Stomach (tissue), 9 donors: ENCODE results near the gene TMED5. TPM values are rescaled to one million over a fixed set of nuclear protein-coding genes. Genes with fewer than 3 reads are reported as not detected.

Experiments used
- DNase-seq, 2 donors: peaks; one replicate each; pipeline versions ENCODE4 v3.0.0 to v3.0.0-alpha.2; 2013 to 2019
- H3K27ac ChIP-seq, 5 donors: fragments of 200-600 bp in 4 of 5; sonication (generic) in 4 of 5; one replicate each; pipeline ENCODE4 v1.5.1; 2013 to 2019; ENCODE audit warnings: mild to moderate bottlenecking in 1 of 5, moderate library complexity in 1 of 5
- H3K27me3 ChIP-seq, 3 donors: fragments of 200-600 bp; sonication (generic); one replicate each; pipeline ENCODE4 v1.5.1; 2017 to 2019; ENCODE audit warnings: mixed run types in 1 of 3
- H3K36me3 ChIP-seq, 4 donors: fragments of 200-600 bp; sonication (generic); 1 replicate in 3 of 4; 2 replicates in 1 of 4; pipeline ENCODE4 v1.5.1; 2016 to 2019
- H3K4me1 ChIP-seq, 4 donors: fragments of 200-600 bp; sonication (generic); one replicate each; pipeline ENCODE4 v1.5.1; 2016 to 2019
- H3K4me3 ChIP-seq, 4 donors: fragments of 200-600 bp; sonication (generic) in 3 of 4; one replicate each; pipeline ENCODE4 v1.5.1; 2016 to 2019; ENCODE audit warnings: mild to moderate bottlenecking in 1 of 4
- H3K9me3 ChIP-seq, 4 donors: fragments of 200-600 bp; sonication (generic); one replicate each; pipeline ENCODE4 v1.5.1; 2016 to 2019
- EP300 ChIP-seq: sonication (generic); formaldehyde crosslinking; IDR thresholded peaks from one replicate; pipeline ENCODE4 v1.6.1; 2017; ENCODE audit warnings: antibody characterized with exemption
- POLR2A ChIP-seq, 4 donors: fragments of 450-650 bp; IDR thresholded peaks; one replicate each; pipeline ENCODE4 v1.6.1; 2016; ENCODE audit warnings: antibody characterized with exemption in 4 of 4, control low read depth in 2 of 4, mild to moderate bottlenecking in 1 of 4, moderate library complexity in 1 of 4
- POLR2AphosphoS5 ChIP-seq, 3 donors: sonication (generic); formaldehyde crosslinking; IDR thresholded peaks; one replicate each; pipeline ENCODE4 v1.6.1; 2016; ENCODE audit warnings: antibody characterized with exemption in 3 of 3
- WGBS, 5 donors: extraction: QIAGEN DNeasy Blood & Tissue Kit in 3 of 5; methylation state at CpG; one replicate each; pipeline versions ENCODE4 v1.1.5 to v1.1.7; 2013 to 2018; 5-methylcytosine and 5-hydroxymethylcytosine counted together
- intact Hi-C: fragments of 100-400 bp; cut with DNase I; formaldehyde crosslinking; loops from one replicate; pipeline ENCODE4 v1.15.1; 2023; ENCODE audit warnings: low total_unique reads
- polyA plus RNA-seq, 3 donors: library from polyadenylated mRNA; stranded (reverse); fragments of 200-250 nt; gene quantifications; one replicate each; pipeline ENCODE4 v1.2.3, GENCODE V29; 2013
- small RNA-seq, 4 donors: library from RNA; depleted of rRNA; stranded (forward); fragments of <200 nt; gene quantifications; one replicate each; pipeline ENCODE3, GENCODE V24; 2016
- total RNA-seq, 5 donors: library from RNA; depleted of rRNA; stranded (reverse); fragments of >200 nt; gene quantifications; one replicate each; pipeline versions ENCODE4 v1.1.0 to v1.2.3, GENCODE V29; 2014 to 2016
- TF ChIP-seq, protein P1 (sequence below), 7 experiments: fragments of 450-650 bp in 4 of 7; fragments of 200-600 bp in 3 of 7; sonication (generic) in 3 of 7; IDR thresholded peaks; one replicate each; pipeline ENCODE4 v1.5.1; 2016 to 2019; ENCODE audit warnings: antibody characterized with exemption in 7 of 7, control low read depth in 2 of 7, mild to moderate bottlenecking in 1 of 7
- donor health status: healthy with polysubstance abuse.
- donor health status: Bipolar disorder and iron deficiency.
- donor health status: healthy.

TMED5 gene
- total and polyA plus RNA-seq, 8 donors = 8.2 to 85.6 (median 16.1) TPM

DNA sequence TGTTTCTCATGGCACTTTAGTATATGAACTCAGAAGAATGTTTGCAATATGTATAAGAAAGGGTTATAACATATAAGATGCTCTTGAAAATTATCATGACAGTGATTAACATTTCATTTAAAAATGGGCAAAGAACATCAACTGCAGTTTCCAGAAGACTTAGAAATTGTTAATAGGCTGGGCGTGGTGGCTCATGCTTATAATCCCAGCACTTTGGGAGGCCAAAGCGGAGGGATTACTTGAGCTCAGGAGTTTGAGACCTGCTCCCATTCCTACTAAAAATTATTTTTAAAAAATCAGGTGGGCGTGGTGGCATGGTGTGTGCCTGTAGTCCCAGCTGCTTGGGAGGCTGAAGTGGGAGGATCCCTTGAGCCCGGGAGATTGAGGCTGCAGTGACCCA lies 78.1 kb downstream of the TMED5 start:
- TF ChIP-seq, protein P1, sequence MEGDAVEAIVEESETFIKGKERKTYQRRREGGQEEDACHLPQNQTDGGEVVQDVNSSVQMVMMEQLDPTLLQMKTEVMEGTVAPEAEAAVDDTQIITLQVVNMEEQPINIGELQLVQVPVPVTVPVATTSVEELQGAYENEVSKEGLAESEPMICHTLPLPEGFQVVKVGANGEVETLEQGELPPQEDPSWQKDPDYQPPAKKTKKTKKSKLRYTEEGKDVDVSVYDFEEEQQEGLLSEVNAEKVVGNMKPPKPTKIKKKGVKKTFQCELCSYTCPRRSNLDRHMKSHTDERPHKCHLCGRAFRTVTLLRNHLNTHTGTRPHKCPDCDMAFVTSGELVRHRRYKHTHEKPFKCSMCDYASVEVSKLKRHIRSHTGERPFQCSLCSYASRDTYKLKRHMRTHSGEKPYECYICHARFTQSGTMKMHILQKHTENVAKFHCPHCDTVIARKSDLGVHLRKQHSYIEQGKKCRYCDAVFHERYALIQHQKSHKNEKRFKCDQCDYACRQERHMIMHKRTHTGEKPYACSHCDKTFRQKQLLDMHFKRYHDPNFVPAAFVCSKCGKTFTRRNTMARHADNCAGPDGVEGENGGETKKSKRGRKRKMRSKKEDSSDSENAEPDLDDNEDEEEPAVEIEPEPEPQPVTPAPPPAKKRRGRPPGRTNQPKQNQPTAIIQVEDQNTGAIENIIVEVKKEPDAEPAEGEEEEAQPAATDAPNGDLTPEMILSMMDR (IDR thresholded peaks at IDR 0.05) = no peak
- TF ChIP-seq EP300 (no peak), POLR2AphosphoS5 (IDR thresholded peaks at IDR 0.05) (no peak), POLR2A (IDR thresholded peaks at IDR 0.05) (no peak)
- Histone ChIP-seq H3K27me3 (no peaks in the 10 kb centered on the region), H3K4me1 (peaks cover 0 to 16% (median 5%) of the 10 kb centered on the region in 4 donors), H3K9me3 (no peaks in the 10 kb centered on the region), H3K4me3 (no peak overlapping the region), H3K27ac (no peak overlapping the region), H3K36me3 (peaks cover 0 to 15% (median 11%) of the 10 kb centered on the region in 4 donors)
- intact Hi-C loops = no loop called here
- DNase-seq = no peak
- WGBS, 5 donors = 93 to 99% (median 94%) methylated on average over 4 of the region's 4 CpGs

Small RNAs within 50 kb of the gene (small RNA-seq; reads per million reads assigned to genes)
- 0 reads per million in 4 donors for gene AC126124.1

Other genes with a start within 250 kb of the TMED5 start
- 10 to 100 TPM in 3 of 5 donors, 1 to 10 TPM in 2; 2.0 to 15.5 (median 12.1) TPM for gene DIPK1A, start 219.0 kb downstream of the TMED5 start, total RNA-seq
- 1 to 10 TPM; 2.6 to 3.5 (median 3.5) TPM for gene DIPK1A, start 219.0 kb downstream of the TMED5 start, polyA plus RNA-seq
- gene MTF2, start 101.1 kb downstream of the TMED5 start, total RNA-seq = 10 to 100 TPM in 4 of 5 donors, 1 to 10 TPM in 1; 2.3 to 67.6 (median 20.5) TPM
- gene MTF2, start 101.1 kb downstream of the TMED5 start, polyA plus RNA-seq = 1 to 10 TPM; 4.9 to 6.8 (median 5.7) TPM
- 10 to 100 TPM in 3 of 5 donors, 1 to 10 TPM in 2; 1.2 to 50.4 (median 10.1) TPM for gene CCDC18, start 311 bp upstream of the TMED5 start, total RNA-seq
- gene CCDC18, start 311 bp upstream of the TMED5 start, polyA plus RNA-seq = 1 to 10 TPM in 2 of 3 donors, under 1 TPM in 1; 0.31 to 4.9 (median 3.4) TPM
- 10 to 100 TPM; 10.3 to 78.2 (median 37.1) TPM for gene DR1, start 165.5 kb upstream of the TMED5 start, total RNA-seq
- 10 to 100 TPM; 10.2 to 27.3 (median 17.5) TPM for gene DR1, start 165.5 kb upstream of the TMED5 start, polyA plus RNA-seq